Fibroblast of lung (primary cell): ENCODE results near the gene PCDH9.

Experiments
- EZH2 ChIP-seq: IDR thresholded peaks from 2 replicates; pipeline ENCODE4 v1.5.1; 2012; ENCODE audit warnings: low read length, control low read depth, mild to moderate bottlenecking; ENCODE audit errors: missing control alignments
- TF ChIP-seq, protein P1 (sequence below), 2 donors: IDR thresholded peaks in 1 of 2; conservative IDR thresholded peaks in 1 of 2; 1 replicate in 1 of 2; 2 replicates in 1 of 2; pipeline ENCODE4 v1.5.1; 2011 to 2012; ENCODE audit warnings: low read length in 2 of 2, control low read depth in 1 of 2, inconsistent platforms in 1 of 2, low read depth in 1 of 2, mild to moderate bottlenecking in 1 of 2

DNA sequence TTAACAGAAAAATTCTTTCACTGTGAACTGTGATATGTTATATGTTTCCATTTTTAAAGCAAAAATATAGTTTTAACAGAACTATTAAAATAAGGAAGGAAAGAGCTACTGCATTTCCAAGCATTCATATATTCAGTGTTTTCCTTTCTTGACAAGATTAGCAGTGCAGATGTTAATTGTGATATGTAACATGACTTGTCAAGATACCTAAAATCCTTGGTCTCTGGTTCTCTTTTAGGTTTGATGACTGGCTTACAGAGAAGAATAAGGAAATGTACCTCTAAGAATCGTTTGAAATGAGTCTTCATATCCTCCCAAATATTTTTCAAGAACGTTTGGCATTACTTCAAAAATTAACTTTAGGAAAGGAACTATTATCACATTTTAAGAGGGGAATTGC, 907.2 kb downstream of the PCDH9 start:
- TF ChIP-seq, protein P1, sequence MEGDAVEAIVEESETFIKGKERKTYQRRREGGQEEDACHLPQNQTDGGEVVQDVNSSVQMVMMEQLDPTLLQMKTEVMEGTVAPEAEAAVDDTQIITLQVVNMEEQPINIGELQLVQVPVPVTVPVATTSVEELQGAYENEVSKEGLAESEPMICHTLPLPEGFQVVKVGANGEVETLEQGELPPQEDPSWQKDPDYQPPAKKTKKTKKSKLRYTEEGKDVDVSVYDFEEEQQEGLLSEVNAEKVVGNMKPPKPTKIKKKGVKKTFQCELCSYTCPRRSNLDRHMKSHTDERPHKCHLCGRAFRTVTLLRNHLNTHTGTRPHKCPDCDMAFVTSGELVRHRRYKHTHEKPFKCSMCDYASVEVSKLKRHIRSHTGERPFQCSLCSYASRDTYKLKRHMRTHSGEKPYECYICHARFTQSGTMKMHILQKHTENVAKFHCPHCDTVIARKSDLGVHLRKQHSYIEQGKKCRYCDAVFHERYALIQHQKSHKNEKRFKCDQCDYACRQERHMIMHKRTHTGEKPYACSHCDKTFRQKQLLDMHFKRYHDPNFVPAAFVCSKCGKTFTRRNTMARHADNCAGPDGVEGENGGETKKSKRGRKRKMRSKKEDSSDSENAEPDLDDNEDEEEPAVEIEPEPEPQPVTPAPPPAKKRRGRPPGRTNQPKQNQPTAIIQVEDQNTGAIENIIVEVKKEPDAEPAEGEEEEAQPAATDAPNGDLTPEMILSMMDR (conservative IDR thresholded peaks at IDR 0.05 in 1 of 2, IDR thresholded peaks at IDR 0.05 in 1 of 2; ENCODE audit: low read depth in 1 of 2, low read length in 2 of 2): no peak
- no peak for TF ChIP-seq EZH2
